HepG2 (cell line): ENCODE results near the gene PACS2. TPM values are rescaled to one million over a fixed set of nuclear protein-coding genes. Genes with fewer than 3 reads are reported as not detected.

ENCODE experiments used
- AGO1 ChIP-seq: fragments of 200-400 bp; formaldehyde crosslinking; IDR thresholded peaks from 2 replicates; pipeline ENCODE4 v1.6.1; 2017; ENCODE audit warnings: mild to moderate bottlenecking, low read depth, low read length, moderate library complexity; ENCODE audit not compliant: poor library complexity, severe bottlenecking
- AHR ChIP-seq: IDR thresholded peaks from 2 replicates; pipeline ENCODE4 v1.6.1; 2018; ENCODE audit warnings: missing genetic modification reagents, missing compliant biosample characterization
- ATF7 ChIP-seq, 2 experiments: fragments of 450-650 bp in 1 of 2; sonication (generic) in 1 of 2; formaldehyde crosslinking in 1 of 2; IDR thresholded peaks; 2 replicates each; pipeline versions ENCODE4 v1.4.0 to v1.6.1; 2016 to 2020; ENCODE audit warnings: antibody characterized with exemption in 1 of 2, mild to moderate bottlenecking in 1 of 2, missing genetic modification reagents in 1 of 2
- ATF7-NPFF ChIP-seq: sonication (generic); formaldehyde crosslinking; IDR thresholded peaks from 2 replicates; pipeline ENCODE4 v1.8.1; 2023; ENCODE audit warnings: mild to moderate bottlenecking, low read depth, missing genetic modification reagents, moderate library complexity
- CREM ChIP-seq, 2 experiments: sonication (generic) in 1 of 2; formaldehyde crosslinking in 1 of 2; IDR thresholded peaks; 2 replicates each; pipeline versions ENCODE4 v1.4.0 to v1.6.1; 2016 to 2020; ENCODE audit warnings: antibody characterized with exemption in 1 of 2, mild to moderate bottlenecking in 1 of 2, missing genetic modification reagents in 1 of 2
- E2F1 ChIP-seq: sonication (generic); formaldehyde crosslinking; IDR thresholded peaks from 2 replicates; pipeline ENCODE4 v1.5.0; 2020; ENCODE audit warnings: missing genetic modification reagents
- HBP1 ChIP-seq: IDR thresholded peaks from 2 replicates; pipeline ENCODE4 v1.6.1; 2016; ENCODE audit warnings: low read depth, control low read depth
- HNF4G ChIP-seq, 2 experiments: sonication (generic) in 1 of 2; formaldehyde crosslinking in 1 of 2; IDR thresholded peaks; 2 replicates each; pipeline versions ENCODE4 v1.4.0 to v1.6.1; 2011 to 2020; ENCODE audit warnings: borderline replicate concordance in 2 of 2, low read depth in 2 of 2, mild to moderate bottlenecking in 2 of 2, low read length in 1 of 2, missing genetic modification reagents in 1 of 2, moderate library complexity in 1 of 2
- HNRNPUL1 ChIP-seq: fragments of 200-400 bp; formaldehyde crosslinking; IDR thresholded peaks from 2 replicates; pipeline ENCODE4 v1.6.1; 2017; ENCODE audit warnings: low read depth, mild to moderate bottlenecking, low read length, moderate library complexity
- KDM3A ChIP-seq: IDR thresholded peaks from 2 replicates; pipeline ENCODE4 v1.6.1; 2018; ENCODE audit warnings: low read depth, missing compliant biosample characterization
- MATR3 ChIP-seq: sonication (generic); formaldehyde crosslinking; IDR thresholded peaks from 2 replicates; pipeline ENCODE4 v1.4.0; 2020; ENCODE audit warnings: missing genetic modification reagents
- MED13 ChIP-seq: sonication (generic); formaldehyde crosslinking; IDR thresholded peaks from 2 replicates; pipeline ENCODE4 v1.5.0; 2020; ENCODE audit warnings: missing genetic modification reagents
- MLLT10 ChIP-seq: sonication (generic); formaldehyde crosslinking; IDR thresholded peaks from 2 replicates; pipeline ENCODE4 v1.4.0; 2020; ENCODE audit warnings: missing genetic modification reagents
- MZF1 ChIP-seq: sonication (generic); formaldehyde crosslinking; IDR thresholded peaks from 2 replicates; pipeline ENCODE4 v1.8.1; 2023; ENCODE audit warnings: mild to moderate bottlenecking, missing genetic modification reagents, borderline replicate concordance
- PAF1 ChIP-seq: IDR thresholded peaks from 2 replicates; pipeline ENCODE4 v1.6.1; 2016; ENCODE audit warnings: missing genetic modification reagents, missing compliant biosample characterization
- PHF21A ChIP-seq: sonication (generic); formaldehyde crosslinking; IDR thresholded peaks from 2 replicates; pipeline ENCODE4 v1.5.0; 2020; ENCODE audit warnings: mild to moderate bottlenecking, missing genetic modification reagents
- TFAP4 ChIP-seq: sonication (generic); IDR thresholded peaks from 2 replicates; pipeline ENCODE4 v1.6.1; 2016; ENCODE audit warnings: low read depth, borderline replicate concordance
- TGIF2 ChIP-seq: IDR thresholded peaks from 2 replicates; pipeline ENCODE4 v1.6.1; 2016; ENCODE audit warnings: control low read depth, missing compliant biosample characterization
- ZBTB3 ChIP-seq: sonication (generic); formaldehyde crosslinking; IDR thresholded peaks from 2 replicates; pipeline ENCODE4 v1.4.0; 2020; ENCODE audit warnings: low read depth, mild to moderate bottlenecking, moderate library complexity, missing genetic modification reagents, borderline replicate concordance
- ZEB1 ChIP-seq: IDR thresholded peaks from 2 replicates; pipeline ENCODE4 v1.6.1; 2012; ENCODE audit warnings: mild to moderate bottlenecking, low read depth, inconsistent platforms; ENCODE audit not compliant: insufficient replicate concordance
- ZFP90 ChIP-seq: sonication (generic); formaldehyde crosslinking; IDR thresholded peaks from 2 replicates; pipeline ENCODE4 v1.8.0; 2022; ENCODE audit warnings: missing genetic modification reagents, mild to moderate bottlenecking, inconsistent platforms, borderline replicate concordance
- ZNF746 ChIP-seq: sonication (generic); formaldehyde crosslinking; IDR thresholded peaks from 2 replicates; pipeline ENCODE4 v1.8.0; 2022; ENCODE audit warnings: mild to moderate bottlenecking, missing genetic modification reagents
- polyA plus RNA-seq, 8 experiments: library from polyadenylated mRNA; depleted of rRNA in 3 of 8; stranded (reverse) in 7 of 8; unstranded in 1 of 8; fragments of >200 nt; fragmentation: Illumina TruSeq in 4 of 8; extraction: Trizol in 4 of 8; gene quantifications; 2 replicates each; pipeline versions ENCODE4 v1.2.1 to v1.2.3, GENCODE V29; 2011 to 2016; ENCODE audit warnings: low read depth in 4 of 8, missing spikeins in 1 of 8, mixed read lengths in 1 of 8; ENCODE audit not compliant: insufficient read depth in 1 of 8
- total RNA-seq, 5 experiments: library from RNA; depleted of rRNA; stranded (reverse); fragments of >200 nt; fragmentation: Illumina TruSeq; extraction: Trizol; gene quantifications; 2 replicates each; pipeline ENCODE4 v1.2.3, GENCODE V29; 2016; ENCODE audit warnings: low read depth in 1 of 5
- TF ChIP-seq, protein P1 (sequence below): sonication (generic); formaldehyde crosslinking; IDR thresholded peaks from 2 replicates; pipeline ENCODE4 v1.5.1; 2020; ENCODE audit warnings: mild to moderate bottlenecking, moderate library complexity, missing genetic modification reagents

PACS2 gene
- total and polyA plus RNA-seq, 2 of the 13 experiments (the other 11 are each of a cell fraction or from before 2014, with no cell fraction given), result 23.6 to 27.6 TPM

GRCh38 chr14:105419195-105420091 lies 104.9 kb downstream of the PACS2 start, which contains the start of gene MTA1 (continued):
- TF ChIP-seq ZEB1 (no peak), HNF4G (IDR thresholded peaks at IDR 0.05; ENCODE audit: borderline replicate concordance, low read depth, low read length) (peak; percentile 54; the same call in 1 of the 2 replicates), HNF4G (CRISPR knock-in tag; IDR thresholded peaks at IDR 0.05; ENCODE audit: borderline replicate concordance, low read depth) (peak; percentile 73; the same call in 1 of the 2 replicates), TGIF2 (CRISPR knock-in tag) (no peak), AGO1 (no peak), AHR (peak; percentile 70; the same call in 1 of the 2 replicates), ZNF746 (CRISPR knock-in tag) (no peak), HNRNPUL1 (no peak), TFAP4 (no peak; the same call in 1 of the 2 replicates), MED13 (CRISPR knock-in tag) (0 out of 2 replicates have a peak, but pooled peaks have one; percentile 36), PAF1 (no peak), HBP1 (CRISPR knock-in tag) (no peak), MZF1 (no peak), KDM3A (CRISPR knock-in tag) (no peak), ATF7-NPFF (CRISPR knock-in tag) (peak; percentile 68; the same call in 1 of the 2 replicates), MATR3 (no peak), E2F1 (peak; percentile 65; the same call in 1 of the 2 replicates), ATF7 (IDR thresholded peaks at IDR 0.05) (no peak), ATF7 (CRISPR knock-in tag; IDR thresholded peaks at IDR 0.05) (peak; percentile 58; the same call in 1 of the 2 replicates), ZFP90 (CRISPR knock-in tag) (0 out of 2 replicates have a peak, but pooled peaks have one; percentile 23), ZBTB3 (0 out of 2 replicates have a peak, but pooled peaks have one; percentile 16), CREM (IDR thresholded peaks at IDR 0.05) (no peak), CREM (CRISPR knock-in tag; IDR thresholded peaks at IDR 0.05) (no peak), MLLT10 (no peak), PHF21A (CRISPR knock-in tag) (no peak)
- TF ChIP-seq, protein P1, sequence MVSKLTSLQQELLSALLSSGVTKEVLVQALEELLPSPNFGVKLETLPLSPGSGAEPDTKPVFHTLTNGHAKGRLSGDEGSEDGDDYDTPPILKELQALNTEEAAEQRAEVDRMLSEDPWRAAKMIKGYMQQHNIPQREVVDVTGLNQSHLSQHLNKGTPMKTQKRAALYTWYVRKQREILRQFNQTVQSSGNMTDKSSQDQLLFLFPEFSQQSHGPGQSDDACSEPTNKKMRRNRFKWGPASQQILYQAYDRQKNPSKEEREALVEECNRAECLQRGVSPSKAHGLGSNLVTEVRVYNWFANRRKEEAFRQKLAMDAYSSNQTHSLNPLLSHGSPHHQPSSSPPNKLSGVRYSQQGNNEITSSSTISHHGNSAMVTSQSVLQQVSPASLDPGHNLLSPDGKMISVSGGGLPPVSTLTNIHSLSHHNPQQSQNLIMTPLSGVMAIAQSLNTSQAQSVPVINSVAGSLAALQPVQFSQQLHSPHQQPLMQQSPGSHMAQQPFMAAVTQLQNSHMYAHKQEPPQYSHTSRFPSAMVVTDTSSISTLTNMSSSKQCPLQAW (CRISPR knock-in tag), result no peak; the same call in 1 of the 2 replicates
